Cardiac fibroblast (primary cell): ENCODE results near the gene ANO5.
"Not testable (repeated sequence)": the region's sequence is repeated elsewhere in the genome, so short reads cannot be mapped to it uniquely, and the experiment has no call there.

ENCODE experiments used
- DNase-seq, 2 donors: peaks; one replicate each; pipeline versions ENCODE4 v3.0.0 to v3.0.0-alpha.2; 2010; ENCODE audit warnings: low read depth in 2 of 2
- H3K4me3 ChIP-seq, 2 donors: replicated peaks in 1 of 2; 1 replicate in 1 of 2; 2 replicates in 1 of 2; pipeline ENCODE4 v1.5.1; 2011; ENCODE audit warnings: low read depth in 2 of 2, low read length in 2 of 2, mild to moderate bottlenecking in 2 of 2, moderate library complexity in 1 of 2
- CTCF ChIP-seq: IDR thresholded peaks from one replicate; pipeline ENCODE4 v1.5.1; 2011; ENCODE audit warnings: low read depth, mild to moderate bottlenecking, low read length, inconsistent platforms

Gene ANO5

GRCh38 chr11:22263613-22264012 is 70.7 kb downstream of the ANO5 start:
- no peak for DNase-seq
- no peak overlapping the region for H3K4me3 ChIP-seq
- no peak for TF ChIP-seq CTCF

GRCh38 chr11:22268983-22269624 is 76.2 kb downstream of the ANO5 start:
- not testable (repeated sequence) for H3K4me3 ChIP-seq, DNase-seq

DNA sequence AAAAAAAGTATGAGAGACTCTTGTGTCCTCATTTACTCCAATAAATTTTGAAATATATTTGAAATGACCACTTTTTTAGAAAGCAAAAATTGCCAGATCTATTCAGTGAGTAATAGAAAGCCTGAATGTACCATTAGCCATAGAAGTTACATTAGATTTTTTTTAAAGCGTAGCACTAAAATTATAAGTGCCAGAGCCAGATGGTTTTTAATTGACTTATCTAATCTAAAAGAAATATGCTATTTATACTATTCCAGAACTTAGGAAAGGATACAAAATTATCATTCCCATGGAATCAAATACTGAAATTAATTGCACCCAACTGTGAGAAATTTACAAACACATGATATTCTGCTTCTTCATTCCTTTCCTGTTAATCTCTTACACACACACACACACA is 80.9 kb downstream of the ANO5 start:
- no peak for TF ChIP-seq CTCF
- no peak for DNase-seq

DNA sequence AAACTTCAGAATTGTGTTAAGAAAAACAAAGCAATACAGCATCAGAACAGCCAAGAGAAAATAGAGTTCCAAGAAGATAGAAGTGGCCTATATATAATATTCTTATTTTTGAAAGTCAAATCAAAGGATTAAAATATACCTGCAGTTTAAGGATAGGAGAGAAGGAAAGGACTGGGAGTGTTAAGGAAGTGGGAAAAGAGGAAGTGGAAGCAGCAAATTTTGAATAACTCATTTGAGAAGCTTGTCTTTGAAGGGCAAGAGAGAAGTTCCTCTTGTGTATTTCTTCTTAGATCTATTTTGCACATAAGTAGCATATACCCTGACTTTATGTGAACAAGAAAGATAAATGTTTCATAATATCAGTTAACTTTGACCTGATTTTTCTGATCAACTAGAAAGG is 82.7 kb downstream of the ANO5 start:
- no peak for TF ChIP-seq CTCF
- no peak for DNase-seq
- no peak overlapping the region for H3K4me3 ChIP-seq

More for the DNA sequence above, 80.9 kb downstream of the ANO5 start:
- no peak overlapping the region for H3K4me3 ChIP-seq

DNA sequence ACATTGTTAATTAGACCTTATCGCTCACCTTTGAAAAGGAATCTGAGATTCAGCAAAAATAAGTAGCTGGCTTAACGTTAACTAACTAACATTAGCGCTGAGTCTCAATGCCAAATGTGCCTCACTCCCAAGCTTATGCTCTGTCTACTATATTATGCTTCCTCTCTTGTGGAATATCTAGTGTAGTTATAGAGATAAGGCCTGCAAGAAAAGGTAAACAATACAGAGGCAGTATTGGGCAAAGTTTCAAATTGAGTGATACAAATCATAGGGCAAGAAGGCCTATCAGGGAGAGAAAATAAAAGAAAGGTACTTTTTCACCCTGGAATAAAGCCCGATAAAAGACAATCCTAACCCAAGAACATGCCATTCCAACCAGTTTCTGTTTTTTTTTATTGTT is 83.7 kb downstream of the ANO5 start:
- TF ChIP-seq CTCF = no peak
- H3K4me3 ChIP-seq = no peak overlapping the region
- DNase-seq = no peak

GRCh38 chr11:22284991-22285390 is 92.1 kb downstream of the ANO5 start:
- not testable (repeated sequence) for H3K4me3 ChIP-seq, DNase-seq

DNA sequence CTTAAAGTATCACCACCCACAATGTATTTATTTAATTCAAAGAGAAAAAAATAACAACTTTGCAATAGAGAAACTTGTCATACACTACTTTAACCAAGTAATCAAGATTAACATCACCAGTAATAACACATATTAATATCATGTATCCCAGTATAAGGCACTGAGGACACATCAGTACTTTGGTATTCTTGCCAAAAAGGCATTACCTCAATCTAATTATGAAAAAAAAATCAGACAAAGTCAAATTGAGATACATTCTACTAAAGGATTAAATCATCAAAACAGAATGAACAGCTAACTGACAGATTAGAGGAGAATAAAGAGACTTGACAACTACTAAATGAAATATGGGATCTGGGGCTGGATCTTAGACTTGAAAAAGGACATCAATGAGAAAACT is 109.5 kb downstream of the ANO5 start:
- no peak for DNase-seq
- no peak for TF ChIP-seq CTCF

GRCh38 chr11:22304337-22304961 is 111.6 kb downstream of the ANO5 start:
- TF ChIP-seq CTCF = peak; percentile 46
- DNase-seq = peak; percentile 54 to 60
- H3K4me3 ChIP-seq = no peak overlapping the region

More for the DNA sequence above, 109.5 kb downstream of the ANO5 start:
- no peak overlapping the region for H3K4me3 ChIP-seq
